Measurements from ENCODE around the gene TAPBP.
"Not testable (repeated sequence)": the region's sequence is repeated elsewhere in the genome, so short reads cannot be mapped to it uniquely, and the experiment has no call there.

Gene TAPBP

DNA sequence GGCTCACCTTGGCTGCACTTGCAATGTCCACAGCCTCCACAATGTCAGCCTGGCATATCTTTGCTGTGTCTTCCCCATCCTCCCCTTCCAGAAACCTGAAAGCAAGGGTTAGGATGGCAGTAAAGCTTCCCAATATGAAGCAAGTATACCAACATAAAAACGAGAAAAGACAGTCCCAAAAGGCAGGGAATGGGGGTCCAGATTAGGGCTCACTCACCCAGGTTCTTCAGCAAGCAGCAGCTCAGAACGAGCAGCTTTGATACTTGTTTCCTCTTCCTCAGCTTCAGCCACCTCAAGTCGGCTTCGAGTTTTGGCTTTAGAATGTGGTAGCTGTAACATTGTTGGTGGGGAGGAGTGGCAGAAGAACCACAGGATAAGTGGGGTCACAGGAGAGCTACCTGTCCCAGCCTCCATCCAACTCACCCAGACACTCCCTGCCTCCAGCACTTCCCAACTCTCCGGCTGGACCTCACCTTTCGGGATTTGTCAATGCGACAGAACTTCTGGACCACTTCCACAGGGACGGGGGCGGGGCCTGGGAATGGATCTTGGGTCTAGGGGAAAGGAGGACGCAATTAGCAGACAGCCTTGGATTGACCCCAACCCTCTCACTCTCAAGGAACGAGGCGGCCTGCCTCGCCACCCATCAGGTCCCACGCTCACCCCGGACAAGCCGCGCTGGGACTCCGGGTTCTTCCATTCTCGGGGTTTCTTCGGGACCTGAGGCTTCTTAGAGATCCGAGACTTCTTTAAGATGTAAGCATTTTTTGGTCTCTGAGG is 25.5 kb downstream of the TAPBP start:
- H3K4me3 ChIP-seq (ENCODE audit: low read length): peak overlapping the region; percentile 96
- DNase-seq (ENCODE audit: low read depth): no peak
- TF ChIP-seq, protein P1, sequence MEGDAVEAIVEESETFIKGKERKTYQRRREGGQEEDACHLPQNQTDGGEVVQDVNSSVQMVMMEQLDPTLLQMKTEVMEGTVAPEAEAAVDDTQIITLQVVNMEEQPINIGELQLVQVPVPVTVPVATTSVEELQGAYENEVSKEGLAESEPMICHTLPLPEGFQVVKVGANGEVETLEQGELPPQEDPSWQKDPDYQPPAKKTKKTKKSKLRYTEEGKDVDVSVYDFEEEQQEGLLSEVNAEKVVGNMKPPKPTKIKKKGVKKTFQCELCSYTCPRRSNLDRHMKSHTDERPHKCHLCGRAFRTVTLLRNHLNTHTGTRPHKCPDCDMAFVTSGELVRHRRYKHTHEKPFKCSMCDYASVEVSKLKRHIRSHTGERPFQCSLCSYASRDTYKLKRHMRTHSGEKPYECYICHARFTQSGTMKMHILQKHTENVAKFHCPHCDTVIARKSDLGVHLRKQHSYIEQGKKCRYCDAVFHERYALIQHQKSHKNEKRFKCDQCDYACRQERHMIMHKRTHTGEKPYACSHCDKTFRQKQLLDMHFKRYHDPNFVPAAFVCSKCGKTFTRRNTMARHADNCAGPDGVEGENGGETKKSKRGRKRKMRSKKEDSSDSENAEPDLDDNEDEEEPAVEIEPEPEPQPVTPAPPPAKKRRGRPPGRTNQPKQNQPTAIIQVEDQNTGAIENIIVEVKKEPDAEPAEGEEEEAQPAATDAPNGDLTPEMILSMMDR (conservative IDR thresholded peaks at IDR 0.05; ENCODE audit: low read length): no peak

DNA sequence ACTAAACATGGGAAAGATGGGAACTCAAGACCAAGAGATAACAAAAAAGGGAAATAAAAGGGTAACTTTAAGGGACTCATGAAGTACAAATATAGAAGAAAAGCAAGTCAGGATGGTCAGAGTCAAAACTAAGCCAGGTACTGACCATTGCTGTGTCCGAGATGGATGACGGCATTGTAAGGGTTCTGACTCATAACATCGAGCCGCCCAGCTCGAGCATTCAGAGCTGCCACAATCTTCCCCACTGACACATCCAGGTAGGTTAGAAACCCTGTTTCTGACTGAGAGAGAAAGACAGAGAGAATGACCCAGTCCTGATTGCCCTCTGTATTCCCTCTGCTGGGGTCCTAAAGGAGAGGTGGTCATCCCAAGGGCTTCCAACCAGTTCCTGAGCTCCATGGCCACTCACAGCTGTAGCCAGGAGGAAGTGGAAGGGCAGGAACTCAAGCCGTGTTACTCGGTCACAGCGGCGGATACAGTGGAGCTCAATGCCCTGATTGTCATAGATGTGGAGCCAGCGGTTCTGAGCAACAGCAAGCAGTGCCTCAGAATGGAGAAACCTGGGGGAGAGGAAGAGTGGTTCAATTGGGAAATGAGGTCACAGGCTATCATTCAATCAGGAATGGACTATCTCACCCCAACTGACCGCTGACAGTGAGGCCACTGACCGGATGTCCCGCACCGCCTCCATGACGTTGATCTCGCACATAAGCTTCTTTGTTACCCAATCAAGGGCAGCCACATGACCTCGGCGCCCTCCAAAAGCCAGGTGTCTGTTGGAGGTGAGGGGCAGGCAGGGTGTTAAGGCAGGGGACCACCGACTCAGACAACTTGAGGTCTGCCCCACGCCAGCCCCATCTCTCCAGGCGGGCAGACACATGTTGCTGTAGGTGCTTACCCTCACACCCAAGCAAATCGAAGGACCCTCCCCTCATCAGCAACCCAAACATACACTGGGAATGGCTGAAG is 26.6 kb downstream of the TAPBP start:
- DNase-seq (ENCODE audit: low read depth): no peak
- H3K4me3 ChIP-seq (ENCODE audit: low read length): no peak overlapping the region; the same call in 1 of the 2 replicates
- TF ChIP-seq, protein P1 (conservative IDR thresholded peaks at IDR 0.05; ENCODE audit: low read length): no peak

DNA sequence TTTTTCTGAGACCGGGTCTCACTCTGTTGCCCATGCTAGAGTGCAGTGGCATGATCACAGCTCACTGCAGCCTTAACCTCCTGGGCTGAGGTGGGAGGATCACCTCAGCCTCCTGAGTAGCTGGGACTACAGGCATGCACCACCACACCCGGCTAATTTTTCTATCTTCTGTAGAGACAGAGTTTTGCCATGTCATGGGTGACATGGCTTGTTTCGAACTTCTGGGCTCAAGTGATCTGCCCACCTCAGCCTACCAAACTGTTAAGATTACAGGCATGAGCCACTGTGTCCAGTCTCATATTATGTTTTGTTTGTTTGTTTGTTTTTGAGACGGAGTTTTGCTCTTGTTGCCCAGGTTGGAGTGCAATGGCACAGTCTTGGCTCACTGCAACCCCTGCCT is 28.7 kb downstream of the TAPBP start:
- H3K4me3 ChIP-seq (ENCODE audit: low read length); DNase-seq (ENCODE audit: low read depth): not testable (repeated sequence)

DNA sequence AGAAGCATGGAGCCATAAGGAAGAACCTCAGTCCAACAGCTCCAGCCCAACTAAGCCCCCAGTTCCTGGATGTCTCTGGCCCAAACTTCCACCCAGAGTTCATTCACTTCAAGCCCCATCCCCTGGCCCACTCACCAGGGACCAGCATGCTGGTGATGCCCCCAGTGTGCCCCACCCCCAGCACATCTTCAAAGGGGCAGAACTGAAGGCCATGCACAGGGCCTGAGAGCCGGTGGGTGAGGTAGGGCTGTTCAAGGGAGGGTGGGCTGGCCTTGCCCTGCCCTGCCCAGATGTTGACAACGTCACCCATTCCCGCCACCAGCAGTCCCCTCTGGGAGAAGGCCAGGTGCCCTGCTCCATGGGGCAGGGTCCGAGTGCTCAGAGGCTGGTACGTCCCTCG is 33.3 kb downstream of the TAPBP start:
- no peak overlapping the region for H3K4me3 ChIP-seq (ENCODE audit: low read length)
- TF ChIP-seq, protein P1 (conservative IDR thresholded peaks at IDR 0.05; ENCODE audit: low read length): no peak
- no peak for DNase-seq (ENCODE audit: low read depth)

DNA sequence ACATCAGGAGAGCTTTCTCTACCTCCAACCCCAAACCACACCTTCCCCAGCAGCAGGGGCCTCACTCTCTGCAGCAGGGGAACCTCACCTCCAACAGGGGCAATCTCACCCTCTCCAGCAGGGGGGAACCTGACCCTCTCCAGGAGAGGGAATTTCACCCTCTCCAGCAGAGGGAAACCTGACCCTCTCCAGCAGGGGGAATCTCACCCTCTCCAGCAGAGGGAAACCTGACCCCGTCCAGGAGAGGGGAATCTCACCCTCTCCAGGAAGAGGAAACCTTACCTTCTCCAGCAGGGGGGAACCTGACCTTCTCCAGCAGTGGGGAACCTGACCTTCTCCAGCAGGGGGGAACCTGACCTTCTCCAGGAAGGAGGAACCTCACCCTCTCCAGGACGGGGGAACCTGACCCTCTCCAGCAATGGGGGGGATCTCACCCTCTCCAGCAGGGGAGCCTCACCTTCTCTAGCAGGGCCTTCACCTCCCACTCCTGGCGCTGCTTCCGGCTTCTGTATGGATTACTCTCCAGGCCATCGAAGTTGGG is 33.8 kb downstream of the TAPBP start:
- no peak overlapping the region for H3K4me3 ChIP-seq (ENCODE audit: low read length)
- TF ChIP-seq, protein P1 (conservative IDR thresholded peaks at IDR 0.05; ENCODE audit: low read length): peak; percentile 57
- DNase-seq (ENCODE audit: low read depth): peak; percentile 34

DNA sequence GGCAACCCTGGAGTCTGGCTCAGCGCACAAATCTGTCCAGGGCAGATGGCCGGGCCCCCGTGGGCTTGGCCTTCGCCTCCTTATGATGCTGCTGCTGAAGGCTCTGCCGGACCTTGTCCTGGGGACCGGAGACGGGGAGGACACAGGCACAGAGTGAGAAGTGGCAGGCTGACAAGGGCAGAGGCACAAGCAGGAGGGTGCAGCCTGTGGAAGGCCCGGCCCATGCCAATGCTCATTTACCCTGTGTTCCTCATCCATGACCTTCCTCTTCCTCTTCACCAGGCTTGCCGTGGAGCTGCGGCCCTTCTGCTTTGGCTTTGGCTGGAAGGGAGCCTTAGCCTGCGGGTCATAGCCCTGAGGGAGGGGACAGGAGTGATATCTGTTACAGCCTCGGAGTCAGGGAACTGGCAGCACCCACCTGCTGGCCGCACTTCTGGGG is 34.6 kb downstream of the TAPBP start:
- TF ChIP-seq, protein P1 (conservative IDR thresholded peaks at IDR 0.05; ENCODE audit: low read length): no peak
- DNase-seq (ENCODE audit: low read depth): no peak
- H3K4me3 ChIP-seq (ENCODE audit: low read length): no peak overlapping the region

DNA sequence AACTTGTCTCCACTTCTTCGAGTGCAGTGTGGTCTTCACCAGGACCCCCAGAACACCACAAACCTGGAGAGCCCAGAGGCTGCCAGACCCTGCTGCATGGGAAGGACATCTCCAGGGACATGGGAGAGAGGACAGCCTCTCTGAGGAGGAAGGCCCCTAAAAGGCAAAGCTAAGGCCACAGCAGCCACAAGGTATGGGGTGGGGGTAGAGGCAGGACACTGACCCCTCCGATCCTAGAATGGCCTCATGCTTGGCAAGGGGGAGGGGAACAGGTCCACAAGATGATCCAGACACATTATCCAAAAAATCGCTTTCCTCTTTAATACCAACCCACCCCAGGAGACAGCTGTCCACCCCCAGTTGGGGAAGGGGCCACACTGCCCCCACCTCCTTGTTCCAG is 35.1 kb downstream of the TAPBP start:
- no peak for DNase-seq (ENCODE audit: low read depth)
- H3K4me3 ChIP-seq (ENCODE audit: low read length): no peak overlapping the region
- TF ChIP-seq, protein P1 (conservative IDR thresholded peaks at IDR 0.05; ENCODE audit: low read length): no peak
